HG03571 (cell line): ENCODE results near the gene RHBDL1.
"Not testable (repeated sequence)": the region's sequence is repeated elsewhere in the genome, so short reads cannot be mapped to it uniquely, and the experiment has no call there.

Experiments
- ATAC-seq: cut with Tn5 transposase; IDR thresholded peaks from one replicate; pipeline ENCODE4 v1.9.1; 2021; ENCODE audit not compliant: unreplicated experiment

RHBDL1 gene

DNA sequence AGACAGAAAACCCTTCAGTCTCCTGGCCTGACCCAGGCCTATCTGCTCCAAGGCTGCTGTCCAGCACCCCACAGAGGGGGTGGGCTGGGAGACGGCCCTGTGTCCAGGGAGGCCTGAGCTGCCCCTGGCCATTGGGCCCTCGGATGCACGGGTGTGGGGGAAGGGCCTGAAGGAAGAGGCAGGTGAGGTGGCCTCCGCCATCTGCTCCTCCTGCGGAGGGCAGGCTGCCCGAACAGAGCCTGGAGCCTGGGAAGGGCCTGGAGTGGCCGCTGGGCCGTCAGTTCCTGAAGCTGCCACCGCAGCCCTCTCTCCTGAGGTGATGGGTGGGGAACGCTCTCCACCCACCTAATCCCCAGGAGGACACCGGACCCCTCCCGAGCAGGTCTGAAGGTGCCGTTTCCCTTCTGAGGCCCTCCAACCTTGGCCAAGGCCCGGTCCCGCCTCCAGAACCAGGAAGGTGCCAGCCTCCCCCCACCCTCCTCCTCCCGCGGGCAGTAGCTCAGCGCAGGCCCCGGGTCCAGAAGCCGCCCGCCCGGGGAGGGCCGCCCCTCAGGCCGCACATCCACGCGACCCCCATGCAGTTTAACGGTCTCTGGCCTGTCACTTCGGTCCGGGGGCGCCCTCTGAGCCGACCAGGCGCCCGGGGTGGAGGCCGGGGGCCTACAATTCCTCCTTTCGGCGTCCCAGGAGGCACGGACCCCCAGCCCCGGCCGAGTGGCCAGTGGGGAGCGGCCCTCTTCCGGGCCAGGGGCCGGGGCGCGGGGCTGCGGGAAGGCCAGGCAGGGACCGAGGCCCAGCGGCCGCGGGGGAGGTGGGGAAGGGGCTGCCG, 29.3 kb downstream of the RHBDL1 start:
- no peak for ATAC-seq

DNA sequence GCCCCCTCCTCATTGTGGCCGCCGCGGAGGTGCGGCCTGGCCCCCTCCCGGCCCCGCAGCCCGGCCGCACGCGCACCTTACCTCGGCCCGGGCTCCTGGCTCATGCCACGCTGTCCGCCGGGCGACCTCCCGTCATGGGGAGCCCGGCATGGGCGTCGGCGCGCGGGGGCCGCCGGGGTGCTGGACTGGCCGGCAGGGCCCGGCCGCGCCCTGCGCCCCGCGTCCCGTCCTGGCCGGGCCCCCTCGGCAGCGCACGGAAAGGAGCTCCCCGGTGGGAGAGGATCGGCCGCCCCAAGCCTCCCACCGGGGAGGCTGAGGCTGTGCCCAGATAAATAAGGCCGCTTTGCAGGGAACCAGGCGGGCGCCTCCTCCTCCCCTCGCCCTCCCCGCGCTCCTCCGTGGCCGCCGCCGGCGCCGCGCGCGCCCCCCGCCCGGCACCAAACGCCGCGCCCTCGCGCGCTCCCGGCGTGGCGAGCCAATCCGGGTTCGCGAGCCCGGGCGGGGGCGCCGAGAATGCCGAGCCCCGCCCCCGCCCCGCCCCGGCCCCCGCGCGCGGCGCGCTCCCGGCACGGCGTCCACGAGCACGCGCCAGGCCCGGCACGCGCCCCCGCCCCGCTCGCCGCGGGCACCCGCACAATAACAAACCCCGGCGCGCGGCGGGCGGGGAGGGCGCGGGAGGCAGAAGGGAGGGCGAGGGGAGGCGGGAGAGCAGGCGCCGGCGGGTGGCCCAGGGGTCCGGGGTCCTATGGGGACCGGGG, 30.1 kb downstream of the RHBDL1 start, which contains the start of gene FBXL16:
Gene FBXL16 (minus strand): TSS at position 371 of the 758 bp plus-strand sequence. CDS start 8,396 bp downstream, outside the sequence.
- ATAC-seq: no peak

DNA sequence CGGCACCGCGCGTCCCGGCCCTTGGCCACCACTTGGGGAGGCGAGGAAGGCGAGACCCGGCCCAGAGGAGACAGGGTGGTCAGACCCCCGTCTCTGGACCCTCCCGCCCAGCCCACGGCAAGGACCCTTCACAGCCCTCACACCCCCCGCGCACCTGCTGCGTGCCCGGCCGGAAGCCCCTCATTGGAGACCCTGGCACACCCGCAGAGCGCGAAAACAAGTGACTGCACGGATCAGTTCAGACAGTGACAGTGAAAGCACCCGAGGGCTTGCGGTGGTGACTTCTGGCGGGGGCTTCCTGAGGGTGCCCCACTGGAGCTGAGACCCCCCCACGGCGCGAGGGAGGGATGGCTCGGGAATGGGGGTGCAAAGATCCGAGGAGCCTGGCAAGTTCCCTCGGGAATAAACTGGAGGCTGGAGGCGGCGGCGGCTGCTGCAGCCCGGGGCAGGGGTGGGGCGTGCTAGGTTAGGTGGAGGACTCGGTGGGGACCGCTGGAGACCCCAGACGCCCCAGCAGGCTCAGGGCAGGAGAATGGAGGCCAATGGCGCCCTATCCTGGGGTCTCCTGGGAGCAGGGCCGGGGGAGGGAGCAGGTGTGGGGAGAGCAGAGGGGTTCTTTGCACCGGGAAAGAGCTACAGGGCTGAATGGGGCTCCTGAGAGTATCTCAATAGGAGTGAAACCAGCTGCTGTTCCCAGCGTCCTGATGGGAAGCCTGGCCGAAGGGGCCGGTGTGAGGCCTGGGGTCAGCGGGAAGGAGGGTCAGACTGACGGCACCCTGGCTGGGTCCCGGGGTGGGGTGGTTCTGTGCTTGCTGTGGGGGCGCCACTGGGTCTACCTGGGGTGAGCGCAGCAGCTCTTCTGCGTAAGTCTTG, 31.0 kb downstream of the RHBDL1 start:
- ATAC-seq: no peak

DNA sequence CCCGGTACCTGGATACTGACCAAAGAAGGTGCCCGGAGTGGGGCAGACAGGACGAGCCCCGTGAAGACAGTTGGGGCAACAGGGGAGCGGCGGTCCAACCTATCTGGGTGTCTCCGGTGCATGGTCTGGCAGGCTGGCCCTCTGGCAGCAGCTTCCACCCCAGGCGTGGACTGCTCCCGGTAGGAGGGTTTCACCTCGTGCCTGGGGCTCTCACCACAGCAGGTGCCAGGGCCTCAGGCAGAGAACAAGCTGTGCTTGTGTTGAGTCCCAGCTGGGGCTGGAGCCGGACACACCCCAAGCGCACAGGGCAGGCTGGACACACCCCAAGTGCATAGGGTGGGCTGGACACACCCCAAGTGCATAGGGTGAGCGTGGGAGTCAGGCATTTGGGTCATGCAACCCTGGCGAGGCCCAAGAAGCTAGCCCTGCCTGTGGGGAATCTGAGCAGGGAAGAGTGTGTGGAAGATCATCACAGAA, 31.6 kb downstream of the RHBDL1 start:
- no peak for ATAC-seq

DNA sequence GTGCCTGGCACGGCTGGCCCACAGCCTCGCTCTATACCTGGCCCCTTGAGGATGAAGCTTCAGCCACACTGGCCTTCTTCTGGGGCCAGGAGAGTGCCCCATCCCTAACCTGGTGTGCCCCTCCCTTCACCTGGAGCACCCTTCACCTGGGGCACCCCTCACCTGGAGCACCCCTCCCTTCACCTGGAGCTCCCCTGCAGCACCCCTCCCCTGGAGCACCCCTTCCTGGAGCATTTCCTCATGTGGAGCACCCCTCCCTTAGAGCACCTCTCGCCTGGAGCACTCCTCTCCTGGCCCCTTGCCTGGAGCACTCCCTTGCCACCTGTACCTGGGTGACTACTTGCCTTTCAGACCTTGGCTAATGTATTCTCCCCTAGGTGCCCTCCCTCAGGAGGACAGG, 32.5 kb downstream of the RHBDL1 start:
- no peak for ATAC-seq

DNA sequence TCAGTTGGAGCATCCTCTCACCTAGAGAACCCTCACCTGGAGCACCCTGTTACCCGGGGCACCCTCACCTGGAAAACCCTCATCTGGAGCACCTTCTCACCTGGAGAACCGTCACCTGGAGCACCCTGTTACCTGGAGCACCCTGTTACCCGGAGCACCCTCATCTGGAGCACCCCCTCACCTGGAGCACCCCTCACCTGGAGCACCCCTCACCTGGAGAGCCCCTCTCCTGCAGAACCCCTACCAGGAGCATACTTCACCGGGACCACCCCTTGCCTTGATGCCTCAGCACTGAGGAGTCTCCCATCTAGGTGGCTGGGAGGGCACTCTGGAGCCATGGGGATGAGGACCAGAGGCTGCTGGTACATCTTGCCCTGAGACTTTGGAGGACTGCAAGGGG, 33.5 kb downstream of the RHBDL1 start:
- ATAC-seq: no peak

DNA sequence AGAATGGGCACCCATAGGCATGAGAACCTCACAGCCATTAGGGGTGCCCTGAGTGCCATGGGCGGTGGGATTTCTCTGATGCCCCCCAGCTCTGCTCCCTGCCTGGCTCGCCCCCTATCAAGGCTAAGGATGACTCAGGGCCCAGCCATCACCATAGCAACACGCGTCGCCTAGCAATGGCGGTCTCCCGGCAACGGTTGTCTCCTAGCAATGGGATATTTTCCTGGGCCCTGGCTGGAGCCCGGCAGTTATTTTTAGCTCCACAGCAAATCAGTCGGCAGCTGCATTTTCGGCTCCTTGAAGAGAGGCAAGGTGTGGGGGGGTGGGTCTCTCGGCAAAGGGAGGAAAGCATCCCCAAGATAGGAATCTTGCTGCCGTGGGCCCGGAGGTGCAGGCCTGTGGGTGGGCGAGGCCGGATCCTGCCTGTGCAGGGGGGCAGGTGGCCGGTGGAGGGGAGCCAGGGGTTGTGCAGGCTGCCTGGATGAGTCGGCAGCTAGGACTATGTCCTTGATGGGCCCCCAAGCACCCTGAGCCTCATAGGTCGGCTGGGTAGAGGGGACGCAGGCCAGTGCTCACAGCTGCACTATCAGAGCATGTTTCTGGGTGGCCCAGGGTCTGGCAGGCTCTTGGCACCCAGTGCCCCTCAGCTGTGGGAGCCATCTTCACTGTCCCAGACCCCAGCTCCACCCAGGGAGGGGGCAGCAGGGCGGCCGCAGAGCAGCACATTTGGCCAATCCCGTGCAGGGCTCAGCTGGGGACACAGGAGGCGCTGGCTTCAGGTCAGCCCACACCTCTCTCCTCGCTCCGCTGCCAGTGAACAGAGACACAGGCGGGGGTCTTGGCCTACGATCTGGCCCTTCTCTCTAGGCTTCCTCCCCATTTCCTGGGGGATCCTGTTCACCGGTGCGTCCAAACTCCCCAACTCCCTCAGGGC, 34.4 kb downstream of the RHBDL1 start:
- ATAC-seq: no peak

DNA sequence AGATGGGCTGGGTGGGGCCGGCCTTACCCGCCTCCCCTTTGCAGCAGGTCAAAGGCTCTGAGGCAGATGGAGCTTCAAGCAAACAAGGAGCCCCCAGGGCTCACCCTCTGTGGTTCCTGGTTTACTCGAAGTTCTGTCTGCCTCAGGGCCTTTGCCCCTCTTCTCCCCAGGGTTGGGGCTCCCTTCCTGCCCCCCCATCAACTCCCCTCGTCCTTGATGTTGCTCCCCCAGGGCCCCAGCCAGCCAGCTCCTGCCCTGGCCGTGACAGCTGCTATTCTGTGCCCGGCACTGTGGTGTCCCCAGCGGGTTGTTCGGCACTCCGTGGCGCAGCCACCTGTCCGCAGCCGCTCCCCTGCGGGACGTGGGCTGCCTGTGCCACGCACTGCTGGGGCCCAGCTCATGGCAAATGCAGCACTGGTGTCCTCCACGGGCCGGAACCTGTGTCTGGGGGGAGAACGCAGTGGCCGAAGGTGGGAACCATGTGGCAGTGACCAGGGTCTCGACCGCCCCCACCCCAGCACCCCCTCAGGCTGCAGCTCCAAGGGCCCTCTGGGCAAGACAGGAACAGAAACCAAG, 35.1 kb downstream of the RHBDL1 start:
- ATAC-seq: no peak

DNA sequence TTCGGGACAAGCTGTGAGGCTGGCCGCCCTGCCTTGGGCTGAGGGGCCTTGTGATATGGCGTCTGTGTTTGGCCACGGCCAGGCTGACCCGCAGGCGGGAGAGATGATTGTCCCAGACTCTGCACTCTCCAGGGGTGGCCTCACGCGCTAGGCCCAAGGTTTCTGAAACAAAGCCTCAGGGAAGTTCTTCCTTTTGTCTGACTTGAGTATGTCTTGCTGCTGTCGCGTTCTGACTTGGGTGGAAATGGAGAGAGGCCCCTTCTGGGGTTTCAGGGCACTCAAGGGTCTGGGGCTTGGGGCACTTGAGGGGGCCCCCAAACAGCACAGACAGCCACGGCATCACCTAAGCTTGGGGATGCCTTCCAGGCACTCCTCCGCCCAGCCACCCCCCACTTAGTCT, 35.6 kb downstream of the RHBDL1 start:
- no peak for ATAC-seq

DNA sequence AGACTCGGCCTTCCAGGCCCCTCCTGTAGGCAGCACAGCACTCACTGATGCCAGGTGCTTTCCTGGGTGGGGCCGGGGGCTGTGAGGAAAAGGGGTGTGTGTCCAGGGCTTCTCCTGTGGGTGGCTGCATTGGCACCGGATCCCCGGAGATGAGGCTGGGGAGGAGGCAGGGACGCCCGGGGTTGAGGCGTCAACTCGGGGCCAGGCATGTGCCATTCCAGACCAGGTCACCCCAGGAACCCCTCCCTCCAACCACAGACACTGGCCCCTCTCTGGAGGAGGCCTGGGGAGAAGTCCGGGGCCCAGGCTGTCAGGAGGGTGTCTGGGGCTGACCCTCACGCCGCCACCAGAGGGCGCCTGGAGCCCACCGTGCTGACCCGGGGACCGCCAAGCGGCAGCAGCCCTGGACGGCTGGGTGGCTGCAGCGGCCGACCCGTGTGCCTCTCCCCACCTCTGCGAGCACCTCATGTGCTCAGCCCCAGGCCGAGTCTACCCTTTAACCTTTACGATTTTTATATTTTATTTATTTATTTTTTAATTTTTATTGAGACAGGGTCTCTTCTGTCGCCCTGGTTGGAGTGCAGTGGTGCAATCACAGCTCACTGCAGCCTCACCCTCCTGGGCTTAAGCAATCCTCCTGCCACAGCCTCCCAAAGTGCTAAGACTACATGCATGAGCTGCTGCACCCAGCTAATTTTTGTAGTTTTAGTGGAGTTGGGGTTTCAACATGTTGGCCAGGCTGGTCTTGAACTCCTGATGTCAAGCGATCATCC, 36.3 kb downstream of the RHBDL1 start:
- no peak for ATAC-seq

DNA sequence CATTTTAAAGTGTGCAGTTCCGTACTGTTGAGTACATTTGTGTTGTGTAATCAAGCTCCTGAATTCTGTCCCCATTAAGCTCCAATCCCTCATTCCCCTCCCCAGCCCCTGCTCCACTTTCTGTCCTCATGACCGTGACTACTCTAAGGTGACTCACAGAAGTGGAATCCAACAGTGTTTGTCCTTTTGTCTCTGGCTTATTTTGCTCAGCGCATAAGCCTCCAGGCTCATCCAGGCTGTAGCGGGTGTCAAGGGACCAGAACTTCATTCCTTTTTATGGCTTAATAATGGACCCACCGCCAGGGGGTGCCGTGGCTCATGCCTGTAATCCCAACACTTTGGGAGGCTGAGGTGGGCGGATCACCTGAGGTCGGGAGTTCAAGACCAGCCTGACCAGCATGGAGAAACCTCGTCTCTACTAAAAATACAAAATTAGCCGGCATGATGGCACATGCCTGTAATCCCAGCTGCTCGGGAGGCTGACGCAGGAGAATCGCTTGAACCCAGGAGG, 37.3 kb downstream of the RHBDL1 start:
- ATAC-seq: not testable (repeated sequence)

DNA sequence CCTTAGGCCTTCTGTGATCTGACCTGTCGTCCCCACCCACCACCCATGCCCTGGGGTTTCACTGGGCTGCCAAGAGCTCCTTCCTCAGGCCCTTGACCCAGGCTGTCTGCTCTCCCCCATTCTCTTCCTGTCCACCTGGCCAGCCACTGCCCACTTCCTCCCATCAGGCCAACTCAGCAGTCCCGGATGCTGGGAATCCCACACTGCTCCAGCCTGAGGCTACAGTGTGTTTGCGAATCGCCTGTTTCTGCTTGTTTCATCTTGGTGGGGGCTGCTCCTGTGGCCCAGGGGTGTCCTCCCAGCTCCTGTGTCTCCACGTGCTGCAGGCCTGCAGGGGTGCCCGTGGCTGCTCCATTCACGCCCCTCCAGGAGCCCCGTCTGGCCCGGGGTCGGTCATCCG, 38.6 kb downstream of the RHBDL1 start:
- no peak for ATAC-seq

DNA sequence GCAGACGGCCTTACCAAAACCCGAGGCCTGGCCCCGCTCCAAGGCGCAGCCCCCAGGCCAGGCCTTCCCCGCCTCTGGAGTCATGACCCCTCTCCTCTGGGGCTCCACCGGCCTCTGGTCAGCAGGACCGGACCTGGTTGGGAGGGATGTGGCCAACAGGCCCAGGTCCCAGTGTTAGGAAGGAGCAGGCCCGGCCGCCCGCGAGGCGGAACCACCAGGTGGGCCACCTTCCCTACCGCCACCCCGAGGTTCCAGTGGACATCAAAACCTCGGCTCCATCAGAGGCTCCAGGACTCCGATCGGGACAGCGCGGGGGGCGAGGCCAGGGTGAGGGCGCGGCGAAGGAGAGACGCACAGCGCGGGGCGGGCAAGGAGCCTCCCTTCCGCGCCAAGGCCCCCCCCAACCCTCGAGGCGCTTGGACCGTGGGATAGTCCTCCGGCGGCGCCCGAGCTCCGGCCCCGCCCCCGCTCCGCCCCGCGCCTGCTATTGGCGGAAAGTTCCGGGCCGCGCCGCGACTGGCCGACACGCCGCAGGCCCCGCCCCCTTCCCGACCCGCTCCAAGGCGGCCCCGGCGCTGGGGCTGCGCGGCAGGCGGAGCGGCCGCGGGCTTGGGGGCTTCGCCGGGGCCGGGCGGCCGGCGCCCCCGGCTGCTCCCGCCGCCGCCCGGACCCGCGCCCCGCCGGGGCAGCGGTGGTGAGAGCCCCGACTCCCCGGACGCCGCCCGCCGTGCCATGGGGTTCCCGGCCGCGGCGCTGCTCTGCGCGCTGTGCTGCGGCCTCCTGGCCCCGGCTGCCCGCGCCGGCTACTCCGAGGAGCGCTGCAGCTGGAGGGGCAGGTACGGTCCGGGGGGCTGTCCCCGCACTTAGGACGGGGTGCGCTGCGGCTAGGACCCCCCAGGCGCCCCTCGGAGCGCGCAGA, 39.3 kb downstream of the RHBDL1 start, which contains the start of gene METRN:
Gene METRN (plus strand): TSS at position 561 of the 919 bp plus-strand sequence. CDS start 172 bp downstream, at position 733.
- peak; percentile 68 for ATAC-seq

DNA sequence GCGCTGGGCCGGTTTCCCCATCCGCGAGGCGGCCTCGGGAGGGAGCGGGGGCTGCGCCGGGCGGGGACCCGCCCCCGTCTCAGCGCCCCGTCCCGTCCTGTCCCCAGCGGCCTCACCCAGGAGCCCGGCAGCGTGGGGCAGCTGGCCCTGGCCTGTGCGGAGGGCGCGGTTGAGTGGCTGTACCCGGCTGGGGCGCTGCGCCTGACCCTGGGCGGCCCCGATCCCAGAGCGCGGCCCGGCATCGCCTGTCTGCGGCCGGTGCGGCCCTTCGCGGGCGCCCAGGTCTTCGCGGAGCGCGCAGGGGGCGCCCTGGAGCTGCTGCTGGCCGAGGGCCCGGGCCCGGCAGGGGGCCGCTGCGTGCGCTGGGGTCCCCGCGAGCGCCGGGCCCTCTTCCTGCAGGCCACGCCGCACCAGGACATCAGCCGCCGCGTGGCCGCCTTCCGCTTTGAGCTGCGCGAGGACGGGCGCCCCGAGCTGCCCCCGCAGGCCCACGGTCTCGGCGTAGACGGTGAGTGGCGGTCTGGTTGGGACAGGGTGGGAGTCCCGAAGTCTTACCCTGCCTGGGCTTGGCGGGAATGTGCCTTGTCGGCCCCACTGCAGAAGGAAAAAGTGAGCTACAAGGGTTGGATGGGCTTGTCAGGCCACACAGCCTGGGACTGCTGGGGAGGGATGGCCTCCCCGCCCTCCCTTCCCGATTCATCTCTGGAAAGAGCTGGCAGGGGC, 40.2 kb downstream of the RHBDL1 start:
- ATAC-seq: no peak

DNA sequence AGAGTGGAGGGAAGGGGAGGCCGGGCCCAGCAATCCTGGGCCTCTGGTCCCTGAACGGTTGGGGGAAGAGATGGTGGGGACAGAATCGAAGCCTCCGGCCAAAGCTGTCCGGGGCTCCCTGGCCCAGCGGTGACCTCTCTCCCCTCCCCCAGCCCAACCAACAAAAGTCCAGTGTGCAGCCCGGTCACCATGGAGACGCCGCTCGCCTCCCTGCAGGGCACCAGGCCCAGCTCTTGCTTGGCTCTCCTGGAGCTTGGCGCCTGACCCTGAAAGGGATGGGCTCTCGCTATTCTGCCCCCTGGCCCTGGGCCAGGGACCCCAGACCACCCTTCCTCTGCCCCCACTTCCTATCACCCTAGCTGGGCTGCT, 40.7 kb downstream of the RHBDL1 start:
- no peak for ATAC-seq

DNA sequence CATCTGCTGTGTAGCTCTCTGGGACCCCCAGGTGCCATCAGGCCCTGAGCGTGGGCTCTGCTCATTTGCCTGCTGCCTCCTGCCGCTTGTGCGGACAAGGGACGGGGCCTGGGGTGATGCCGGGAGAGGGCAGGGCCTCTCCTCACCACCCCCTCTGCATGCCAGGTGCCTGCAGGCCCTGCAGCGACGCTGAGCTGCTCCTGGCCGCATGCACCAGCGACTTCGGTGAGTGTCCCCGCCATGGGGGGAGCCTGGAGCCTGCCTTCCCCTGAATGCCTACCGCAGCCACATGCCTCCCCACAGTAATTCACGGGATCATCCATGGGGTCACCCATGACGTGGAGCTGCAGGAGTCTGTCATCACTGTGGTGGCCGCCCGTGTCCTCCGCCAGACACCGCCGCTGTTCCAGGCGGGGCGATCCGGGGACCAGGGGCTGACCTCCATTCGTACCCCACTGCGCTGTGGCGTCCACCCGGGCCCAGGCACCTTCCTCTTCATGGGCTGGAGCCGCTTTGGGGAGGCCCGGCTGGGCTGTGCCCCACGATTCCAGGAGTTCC, 41.4 kb downstream of the RHBDL1 start:
- no peak for ATAC-seq
